ENCODE measurements around the gene C18orf54. TPM values are rescaled to one million over a fixed set of nuclear protein-coding genes. Genes with fewer than 3 reads are reported as not detected.
A peak's percentile ranks its signal among the peaks of the same experiment; 100 is the strongest.

C18orf54 gene
- total and polyA plus RNA-seq, 2 donors (not counting 1 experiment from before 2014, with no cell fraction given): 0.60 to 4.8 TPM

GRCh38 chr18:54351186-54351585 is 6.5 kb upstream of the C18orf54 start:
- ATAC-seq (ENCODE audit: low read depth) (no peak), DNase-seq (no peak)
- Histone ChIP-seq H3K36me3 (replicated peaks in 1 of 2; ENCODE audit: control extremely low read depth in 1 of 2, control insufficient read depth in 1 of 2, extremely low read depth in 1 of 2, insufficient read depth in 2 of 2, low read length in 1 of 2) (no peaks in the 10 kb centered on the region), H3K4me1 (ENCODE audit: control insufficient read depth in 2 of 2, insufficient read depth in 2 of 2, low read length in 2 of 2) (no peaks in the 10 kb centered on the region), H3K9me3 (ENCODE audit: control extremely low read depth in 1 of 3, control insufficient read depth in 2 of 3, insufficient read depth in 1 of 3, low read length in 2 of 3) (no peaks in the 10 kb centered on the region), H3K27me3 (replicated peaks in 1 of 4; ENCODE audit: control extremely low read depth in 1 of 4, control insufficient read depth in 3 of 4, insufficient read depth in 4 of 4, low read length in 3 of 4) (peaks cover 0 to 8% (median 3%) of the 10 kb centered on the region in 4 experiments), H3K27ac (ENCODE audit: low read length in 2 of 2) (no peak overlapping the region), H3K4me2 (replicated peaks; ENCODE audit: low read depth, low read length, poor library complexity, severe bottlenecking) (no peak overlapping the region), H4K20me1 (ENCODE audit: control insufficient read depth, insufficient read depth, low read length, poor library complexity, severe bottlenecking) (no peaks in the 10 kb centered on the region), H3K4me3 (ENCODE audit: control extremely low read depth in 1 of 5, extremely low read depth in 1 of 5, insufficient read depth in 1 of 5, low read depth in 2 of 5, low read length in 4 of 5) (no peak overlapping the region), H3K9ac (ENCODE audit: low read length) (no peak overlapping the region), H2AFZ (ENCODE audit: insufficient read depth, low read depth, low read length, poor library complexity, severe bottlenecking) (no peak overlapping the region), H3K79me2 (ENCODE audit: control insufficient read depth, insufficient read depth, low read length) (no peaks in the 10 kb centered on the region)
- intact Hi-C loops (cut with micrococcal nuclease): no loop called here
- no peak for TF ChIP-seq EZH2 (IDR thresholded peaks at IDR 0.05; ENCODE audit: borderline replicate concordance, insufficient read depth, low read depth, low read length, poor library complexity, severe bottlenecking)
- TF ChIP-seq, protein P1, sequence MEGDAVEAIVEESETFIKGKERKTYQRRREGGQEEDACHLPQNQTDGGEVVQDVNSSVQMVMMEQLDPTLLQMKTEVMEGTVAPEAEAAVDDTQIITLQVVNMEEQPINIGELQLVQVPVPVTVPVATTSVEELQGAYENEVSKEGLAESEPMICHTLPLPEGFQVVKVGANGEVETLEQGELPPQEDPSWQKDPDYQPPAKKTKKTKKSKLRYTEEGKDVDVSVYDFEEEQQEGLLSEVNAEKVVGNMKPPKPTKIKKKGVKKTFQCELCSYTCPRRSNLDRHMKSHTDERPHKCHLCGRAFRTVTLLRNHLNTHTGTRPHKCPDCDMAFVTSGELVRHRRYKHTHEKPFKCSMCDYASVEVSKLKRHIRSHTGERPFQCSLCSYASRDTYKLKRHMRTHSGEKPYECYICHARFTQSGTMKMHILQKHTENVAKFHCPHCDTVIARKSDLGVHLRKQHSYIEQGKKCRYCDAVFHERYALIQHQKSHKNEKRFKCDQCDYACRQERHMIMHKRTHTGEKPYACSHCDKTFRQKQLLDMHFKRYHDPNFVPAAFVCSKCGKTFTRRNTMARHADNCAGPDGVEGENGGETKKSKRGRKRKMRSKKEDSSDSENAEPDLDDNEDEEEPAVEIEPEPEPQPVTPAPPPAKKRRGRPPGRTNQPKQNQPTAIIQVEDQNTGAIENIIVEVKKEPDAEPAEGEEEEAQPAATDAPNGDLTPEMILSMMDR (IDR thresholded peaks at IDR 0.05): no peak
- WGBS (ENCODE audit: insufficient coverage): 83% methylated on average over 1 of the region's 1 CpG
- H3K27me3 Mint-ChIP-seq: peaks cover 15% of the 10 kb centered on the region
- CTCF ChIA-PET: interaction anchor here (0.6 kb wide), 1 partner anchor 75 kb away, joined by 3 read pairs; no protein-coding TSS in a partner anchor
- H3K27ac Mint-ChIP-seq: no peak overlapping the region
- H3K4me1 Mint-ChIP-seq: no peaks in the 10 kb centered on the region
- no peak overlapping the region for H3K4me3 Mint-ChIP-seq
- H3K9me3 Mint-ChIP-seq (ENCODE audit: insufficient read depth): no peaks in the 10 kb centered on the region
- POLR2A ChIA-PET: no interaction called here

- ChIA-PET CTCF (interaction anchor here (0.9 to 4.6 kb wide), 11 partner anchors 8 to 139 kb away, joined by 3 to 26 read pairs (median 4); partner anchors contain the start of gene POLI), POLR2A (interaction anchor here (0.6 to 1.3 kb wide), 4 partner anchors 32 to 134 kb away, joined by 3 to 9 read pairs (median 3); partner anchors contain the start of gene MBD2)
- no peak for TF ChIP-seq EZH2 (IDR thresholded peaks at IDR 0.05; ENCODE audit: borderline replicate concordance, insufficient read depth, low read depth, low read length, poor library complexity, severe bottlenecking)
- TF ChIP-seq, protein P1 (IDR thresholded peaks at IDR 0.05): no peak
- Histone ChIP-seq H3K4me2 (replicated peaks; ENCODE audit: low read depth, low read length, poor library complexity, severe bottlenecking) (peak overlapping the region; percentile 86), H3K4me1 (ENCODE audit: control insufficient read depth in 2 of 2, insufficient read depth in 2 of 2, low read length in 2 of 2) (peaks cover 8 to 9% of the 10 kb centered on the region in 2 donors), H3K27ac (ENCODE audit: low read length in 2 of 2) (peak overlapping the region; percentile 30 to 80), H3K27me3 (replicated peaks in 1 of 4; ENCODE audit: control extremely low read depth in 1 of 4, control insufficient read depth in 3 of 4, insufficient read depth in 4 of 4, low read length in 3 of 4) (peaks cover 0 to 5% (median 1%) of the 10 kb centered on the region in 4 experiments), H4K20me1 (ENCODE audit: control insufficient read depth, insufficient read depth, low read length, poor library complexity, severe bottlenecking) (no peaks in the 10 kb centered on the region), H3K36me3 (replicated peaks in 1 of 2; ENCODE audit: control extremely low read depth in 1 of 2, control insufficient read depth in 1 of 2, extremely low read depth in 1 of 2, insufficient read depth in 2 of 2, low read length in 1 of 2) (no peaks in the 10 kb centered on the region), H3K9me3 (ENCODE audit: control extremely low read depth in 1 of 3, control insufficient read depth in 2 of 3, insufficient read depth in 1 of 3, low read length in 2 of 3) (no peaks in the 10 kb centered on the region), H3K79me2 (ENCODE audit: control insufficient read depth, insufficient read depth, low read length) (peaks cover 5% of the 10 kb centered on the region), H2AFZ (ENCODE audit: insufficient read depth, low read depth, low read length, poor library complexity, severe bottlenecking) (peak overlapping the region; percentile 99), H3K9ac (ENCODE audit: low read length) (peak overlapping the region; percentile 93), H3K4me3 (ENCODE audit: control extremely low read depth in 1 of 5, extremely low read depth in 1 of 5, insufficient read depth in 1 of 5, low read depth in 2 of 5, low read length in 4 of 5) (peak overlapping the region; percentile 21 to 99 (median 81))
- ATAC-seq (ENCODE audit: low read depth): no peak
- intact Hi-C loops (cut with micrococcal nuclease): loop anchor here (1.0 to 2.0 kb wide), 3 partner anchors 36 to 133 kb away; partner anchors contain the start of genes MBD2 and POLI
- Mint-ChIP-seq H3K27me3 (peaks cover 2% of the 10 kb centered on the region), H3K4me1 (peaks cover 17% of the 10 kb centered on the region), H3K27ac (peak overlapping the region; percentile 82), H3K4me3 (peak overlapping the region; percentile 92), H3K9me3 (ENCODE audit: insufficient read depth) (no peaks in the 10 kb centered on the region)
- WGBS (ENCODE audit: insufficient coverage): 6% methylated on average over 7 of the region's 15 CpGs
- DNase-seq: no peak
These were observed 535 bp upstream of the C18orf54 start for GRCh38 chr18:54357082-54357659.
